ENCODE data around the gene SMYD3.
A peak's percentile ranks its signal among the peaks of the same experiment; 100 is the strongest.

SMYD3 gene

GRCh38 chr1:246003442-246003730 is 503.7 kb downstream of the SMYD3 start:
- TF ChIP-seq, protein P1, sequence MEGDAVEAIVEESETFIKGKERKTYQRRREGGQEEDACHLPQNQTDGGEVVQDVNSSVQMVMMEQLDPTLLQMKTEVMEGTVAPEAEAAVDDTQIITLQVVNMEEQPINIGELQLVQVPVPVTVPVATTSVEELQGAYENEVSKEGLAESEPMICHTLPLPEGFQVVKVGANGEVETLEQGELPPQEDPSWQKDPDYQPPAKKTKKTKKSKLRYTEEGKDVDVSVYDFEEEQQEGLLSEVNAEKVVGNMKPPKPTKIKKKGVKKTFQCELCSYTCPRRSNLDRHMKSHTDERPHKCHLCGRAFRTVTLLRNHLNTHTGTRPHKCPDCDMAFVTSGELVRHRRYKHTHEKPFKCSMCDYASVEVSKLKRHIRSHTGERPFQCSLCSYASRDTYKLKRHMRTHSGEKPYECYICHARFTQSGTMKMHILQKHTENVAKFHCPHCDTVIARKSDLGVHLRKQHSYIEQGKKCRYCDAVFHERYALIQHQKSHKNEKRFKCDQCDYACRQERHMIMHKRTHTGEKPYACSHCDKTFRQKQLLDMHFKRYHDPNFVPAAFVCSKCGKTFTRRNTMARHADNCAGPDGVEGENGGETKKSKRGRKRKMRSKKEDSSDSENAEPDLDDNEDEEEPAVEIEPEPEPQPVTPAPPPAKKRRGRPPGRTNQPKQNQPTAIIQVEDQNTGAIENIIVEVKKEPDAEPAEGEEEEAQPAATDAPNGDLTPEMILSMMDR (IDR thresholded peaks at IDR 0.05; ENCODE audit: borderline replicate concordance, insufficient read depth, low read depth, low read length), result no peak

GRCh38 chr1:246002725-246003441 is 504.2 kb downstream of the SMYD3 start:
- TF ChIP-seq, protein P1 (IDR thresholded peaks at IDR 0.05; ENCODE audit: borderline replicate concordance, insufficient read depth, low read depth, low read length), result peak; percentile 75
- no peak overlapping the region for H3K4me3 ChIP-seq (ENCODE audit: low read depth, low read length)

More at GRCh38 chr1:246003442-246003730, 503.7 kb downstream of the SMYD3 start:
- H3K4me3 ChIP-seq (ENCODE audit: low read depth, low read length), result no peak overlapping the region

DNA sequence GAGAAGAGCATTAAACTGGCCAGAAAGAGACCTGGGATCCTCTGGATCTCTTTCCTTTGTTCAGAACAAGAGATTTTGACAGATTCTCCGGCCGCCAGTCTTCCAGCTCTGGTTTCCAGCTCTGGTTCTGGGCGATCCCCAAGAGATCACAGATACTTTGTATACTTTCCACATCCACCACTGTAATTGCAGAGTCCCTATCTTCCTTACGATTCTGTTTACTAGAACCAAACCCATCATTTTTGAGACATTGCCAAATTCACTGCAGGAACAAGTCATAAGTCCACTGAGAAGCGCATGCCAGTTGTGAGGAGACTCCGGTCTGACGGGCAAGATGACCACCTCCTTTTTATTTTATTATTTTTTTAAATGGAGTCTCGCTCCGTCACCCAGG is 505.2 kb downstream of the SMYD3 start:
- TF ChIP-seq, protein P1 (IDR thresholded peaks at IDR 0.05; ENCODE audit: borderline replicate concordance, insufficient read depth, low read depth, low read length), result no peak
- no peak overlapping the region for H3K4me3 ChIP-seq (ENCODE audit: low read depth, low read length)

- no peak overlapping the region for H3K4me3 ChIP-seq (ENCODE audit: low read depth, low read length)
Measured at GRCh38 chr1:246001142-246001836, 505.8 kb downstream of the SMYD3 start.

DNA sequence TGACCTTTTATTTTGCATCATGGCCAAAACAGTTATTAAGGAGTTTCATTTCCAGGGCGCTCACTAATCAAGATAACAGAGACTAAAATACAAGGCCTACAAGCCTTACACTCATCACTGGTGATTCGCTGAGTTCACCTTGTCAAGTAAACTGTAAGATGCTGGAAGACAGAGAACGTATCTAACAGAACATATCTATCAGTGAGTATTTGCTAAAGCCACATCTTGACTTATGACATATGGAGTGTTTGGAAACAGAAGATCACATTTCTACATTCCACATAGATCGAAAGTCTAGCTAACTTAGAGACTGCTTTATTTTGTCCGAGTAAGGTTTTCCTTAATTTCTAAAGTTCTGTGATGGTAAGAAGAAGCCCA is 506.5 kb downstream of the SMYD3 start:
- no peak overlapping the region for H3K4me3 ChIP-seq (ENCODE audit: low read depth, low read length)
- TF ChIP-seq, protein P1 (IDR thresholded peaks at IDR 0.05; ENCODE audit: borderline replicate concordance, insufficient read depth, low read depth, low read length), result no peak

More at GRCh38 chr1:246001142-246001836, 505.8 kb downstream of the SMYD3 start:
- TF ChIP-seq, protein P1 (IDR thresholded peaks at IDR 0.05; ENCODE audit: borderline replicate concordance, insufficient read depth, low read depth, low read length), result no peak

DNA sequence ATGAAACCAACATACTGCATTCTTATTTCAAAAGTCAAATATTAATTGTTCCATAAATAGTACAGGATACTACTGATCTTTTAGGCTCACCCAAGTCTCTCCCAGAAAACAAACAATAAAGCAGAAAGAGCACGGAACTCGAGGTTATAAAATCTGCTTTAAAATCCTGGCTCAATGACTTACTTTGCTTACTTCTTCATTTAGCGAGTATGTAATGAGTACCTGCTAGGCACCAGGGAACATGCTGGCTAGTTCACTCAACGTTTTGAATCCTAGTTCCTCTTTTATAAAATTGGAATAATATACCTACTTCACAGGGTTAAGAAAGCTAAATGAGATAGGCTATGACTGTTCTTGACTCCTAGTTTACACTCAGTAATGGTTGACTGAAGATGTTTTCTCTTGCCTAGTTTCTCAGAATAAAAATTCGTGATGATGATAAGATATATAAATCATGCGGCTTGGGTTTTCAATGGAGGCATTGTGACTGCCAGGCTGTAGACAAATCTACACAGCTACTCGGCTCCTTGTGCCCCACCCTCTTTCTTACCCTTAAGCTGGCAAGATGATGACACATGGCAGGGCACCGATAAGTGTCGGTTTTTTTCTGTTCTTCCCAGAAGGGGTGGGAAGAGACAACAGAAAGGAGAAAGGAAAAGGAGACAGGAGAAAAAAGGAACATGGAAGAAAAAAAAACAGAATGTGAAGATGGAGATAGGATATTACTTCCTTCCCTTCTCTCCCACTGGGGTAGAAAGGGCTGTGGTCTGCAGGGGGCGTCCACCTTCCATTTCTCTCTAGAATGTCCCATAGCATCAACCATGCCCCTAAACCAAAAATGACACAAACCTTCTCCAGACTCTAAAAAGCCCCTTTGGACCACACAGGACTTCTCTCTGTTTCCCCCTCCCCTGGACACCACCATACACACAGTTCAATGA is 507.1 kb downstream of the SMYD3 start:
- no peak overlapping the region for H3K4me3 ChIP-seq (ENCODE audit: low read depth, low read length)
- TF ChIP-seq, protein P1 (IDR thresholded peaks at IDR 0.05; ENCODE audit: borderline replicate concordance, insufficient read depth, low read depth, low read length), result no peak
